ENCODE data around the gene QSOX2.

GRCh38 chr9:136262671-136263178 is 17.1 kb upstream of the QSOX2 start:
- TF ChIP-seq CTCF (IDR thresholded peaks at IDR 0.05), result no peak
- TF ChIP-seq POLR2A (IDR thresholded peaks at IDR 0.05), result no peak

All from body of pancreas (tissue), 4 donors.